NCI-H2227 (cell line): ENCODE results near the gene THADA.
"Not testable (repeated sequence)": the region's sequence is repeated elsewhere in the genome, so short reads cannot be mapped to it uniquely, and the experiment has no call there.

Experiments used
- DNase-seq: peaks from one replicate; lab custom pipeline; 2025; ENCODE audit not compliant: unreplicated experiment; lab: John Stamatoyannopoulos, UW

Gene THADA

GRCh38 chr2:43540021-43540779 is 55.6 kb downstream of the THADA start:
- no peak for DNase-seq

- DNase-seq: no peak
These were observed 56.4 kb downstream of the THADA start for GRCh38 chr2:43539436-43539835.

- no peak for DNase-seq
These were observed 57.7 kb downstream of the THADA start for GRCh38 chr2:43538034-43538670.

- DNase-seq: no peak
These were observed 58.7 kb downstream of the THADA start for GRCh38 chr2:43537137-43537536.

- DNase-seq: no peak
These were observed 61.3 kb downstream of the THADA start for GRCh38 chr2:43534569-43534968.

- DNase-seq: not testable (repeated sequence)
These were observed 63.3 kb downstream of the THADA start for GRCh38 chr2:43532572-43532971.

- DNase-seq: no peak
These were observed 64.6 kb downstream of the THADA start for GRCh38 chr2:43531251-43531650.

- no peak for DNase-seq
These were observed 68.8 kb downstream of the THADA start for GRCh38 chr2:43526994-43527393.

- no peak for DNase-seq
These were observed 70.3 kb downstream of the THADA start for GRCh38 chr2:43525506-43525905.

- no peak for DNase-seq
These were observed 71.5 kb downstream of the THADA start for GRCh38 chr2:43524177-43524965.

- no peak for DNase-seq
These were observed 73.7 kb downstream of the THADA start for GRCh38 chr2:43522177-43522576.

- no peak for DNase-seq
These were observed 74.3 kb downstream of the THADA start for GRCh38 chr2:43521568-43521967.

- DNase-seq: no peak
These were observed 74.9 kb downstream of the THADA start for GRCh38 chr2:43520919-43521318.

GRCh38 chr2:43519643-43520221 is 76.1 kb downstream of the THADA start:
- DNase-seq: no peak

- no peak for DNase-seq
These were observed 77.1 kb downstream of the THADA start for GRCh38 chr2:43518718-43519117.

- no peak for DNase-seq
These were observed 77.7 kb downstream of the THADA start for GRCh38 chr2:43518181-43518580.

- DNase-seq: no peak
These were observed 79.9 kb downstream of the THADA start for GRCh38 chr2:43515807-43516497.

GRCh38 chr2:43515248-43515647 is 80.6 kb downstream of the THADA start:
- DNase-seq: no peak

GRCh38 chr2:43513796-43514195 is 82.0 kb downstream of the THADA start:
- DNase-seq: no peak

GRCh38 chr2:43513216-43513615 is 82.6 kb downstream of the THADA start:
- no peak for DNase-seq

- DNase-seq: no peak
These were observed 84.6 kb downstream of the THADA start for GRCh38 chr2:43511199-43511598.
